K562 (cell line): Measurements from ENCODE around the gene NENF. TPM values are rescaled to one million over a fixed set of nuclear protein-coding genes. Genes with fewer than 3 reads are reported as not detected.
A peak's percentile ranks its signal among the peaks of the same experiment; 100 is the strongest.

ENCODE experiments used
- ADNP ChIP-seq: fragments of 200-800 bp; sonication (Bioruptor generic); IDR thresholded peaks from 2 replicates; pipeline ENCODE4 v1.6.1; 2016; ENCODE audit warnings: missing genetic modification characterization, missing compliant biosample characterization
- ARID2 ChIP-seq: fragments of 450-650 bp; IDR thresholded peaks from 2 replicates; pipeline ENCODE4 v1.6.1; 2017; ENCODE audit warnings: antibody characterized with exemption, mild to moderate bottlenecking
- BCLAF1 ChIP-seq, 2 experiments: fragments of 450-650 bp in 1 of 2; IDR thresholded peaks; 2 replicates each; pipeline ENCODE4 v1.6.1; 2011 to 2017; ENCODE audit warnings: low read depth in 2 of 2, antibody characterized with exemption in 1 of 2, borderline replicate concordance in 1 of 2, low read length in 1 of 2, mild to moderate bottlenecking in 1 of 2, mixed read lengths in 1 of 2; ENCODE audit not compliant: control insufficient read depth in 1 of 2
- CSDE1 ChIP-seq, 2 experiments: fragments of 450-650 bp; IDR thresholded peaks; 2 replicates each; pipeline ENCODE4 v1.6.1; 2016; ENCODE audit warnings: mild to moderate bottlenecking in 1 of 2
- CXXC5 ChIP-seq: fragments of 250-450 bp; sonication (Bioruptor Pico); IDR thresholded peaks from 2 replicates; pipeline ENCODE4 v1.8.0; 2022; ENCODE audit warnings: inconsistent platforms, mild to moderate bottlenecking, moderate library complexity
- HINFP ChIP-seq: fragments of 450-650 bp; conservative IDR thresholded peaks from 2 replicates; pipeline ENCODE4 v1.6.1; 2016; ENCODE audit warnings: missing genetic modification characterization, low read depth, mild to moderate bottlenecking, control low read depth, missing compliant biosample characterization
- MBD2 ChIP-seq: sonication (generic); IDR thresholded peaks from 2 replicates; pipeline ENCODE4 v1.6.1; 2016; ENCODE audit warnings: low read depth, borderline replicate concordance
- MCM7 ChIP-seq, 2 experiments: fragments of 450-650 bp; IDR thresholded peaks; 2 replicates each; pipeline ENCODE4 v1.6.1; 2016 to 2018
- MXD1 ChIP-seq: fragments of 250-450 bp; sonication (Bioruptor Pico); IDR thresholded peaks from 2 replicates; pipeline ENCODE4 v1.8.0; 2021; ENCODE audit warnings: borderline replicate concordance, mild to moderate bottlenecking, moderate library complexity; ENCODE audit not compliant: poor library complexity, severe bottlenecking
- POU5F1 ChIP-seq: fragments of 150-350 bp; IDR thresholded peaks from 2 replicates; pipeline ENCODE4 v1.6.1; 2014; ENCODE audit warnings: borderline replicate concordance, low read length, low read depth, mild to moderate bottlenecking; ENCODE audit not compliant: partially characterized antibody
- PTRF ChIP-seq: fragments of 450-650 bp; IDR thresholded peaks from 2 replicates; pipeline ENCODE4 v1.6.1; 2016; ENCODE audit warnings: mild to moderate bottlenecking, missing genetic modification characterization, missing compliant biosample characterization
- RHOXF2B ChIP-seq: fragments of 250-450 bp; sonication (Bioruptor Pico); conservative IDR thresholded peaks from 2 replicates; pipeline ENCODE4 v1.5.1; 2021
- SOX6 ChIP-seq: fragments of 450-650 bp; IDR thresholded peaks from 2 replicates; pipeline ENCODE4 v1.6.1; 2014; ENCODE audit warnings: mild to moderate bottlenecking
- SREBF2 ChIP-seq: sonication (generic); formaldehyde crosslinking; IDR thresholded peaks from 2 replicates; pipeline ENCODE4 v1.4.0; 2020; ENCODE audit warnings: mild to moderate bottlenecking, missing genetic modification reagents
- STAT5A ChIP-seq: IDR thresholded peaks from 2 replicates; pipeline ENCODE4 v1.6.1; 2012; ENCODE audit warnings: low read length, inconsistent platforms, borderline replicate concordance
- ZBTB9 ChIP-seq: fragments of 450-650 bp; formaldehyde crosslinking; IDR thresholded peaks from 2 replicates; pipeline ENCODE4 v1.4.0; 2020; ENCODE audit warnings: mild to moderate bottlenecking, moderate library complexity
- ZNF395 ChIP-seq: fragments of 200-800 bp; sonication (Bioruptor generic); IDR thresholded peaks from 2 replicates; pipeline ENCODE4 v1.6.1; 2017; ENCODE audit warnings: missing genetic modification characterization, missing compliant biosample characterization
- ZNF766 ChIP-seq: fragments of 200-800 bp; sonication (Bioruptor generic); conservative IDR thresholded peaks from 2 replicates; pipeline ENCODE4 v1.6.1; 2016; ENCODE audit warnings: missing genetic modification characterization, missing compliant biosample characterization
- polyA plus RNA-seq, 8 experiments: library from polyadenylated mRNA; depleted of rRNA in 4 of 8; stranded (reverse) in 5 of 8; unstranded in 3 of 8; fragments of >200 nt; fragmentation: Nextera tagmentation in 2 of 8; fragmentation: Illumina TruSeq in 1 of 8; extraction: Ambion mirVana in 2 of 8; extraction: Trizol in 1 of 8; gene quantifications; 2 replicates each; pipeline versions ENCODE4 v1.2.1 to v1.2.3, GENCODE V29; 2011 to 2014; ENCODE audit warnings: inconsistent platforms in 1 of 8, missing spikeins in 1 of 8
- total RNA-seq, 7 experiments: library from RNA; depleted of rRNA in 6 of 7; stranded (reverse); fragments of >200 nt in 6 of 7; fragmentation: Illumina TruSeq in 2 of 7; extraction: Trizol in 2 of 7; gene quantifications; 2 replicates each; pipeline versions ENCODE4 v1.2.1 to v1.2.3, GENCODE V29; 2011 to 2021; ENCODE audit warnings: low replicate concordance in 1 of 7

Gene NENF
- total and polyA plus RNA-seq, 9 of the 15 experiments (the other 6 are each of a cell fraction or from before 2014, with no cell fraction given) = 6.1 to 100 (median 72.8) TPM

GRCh38 chr1:212430955-212431394, 1.7 kb upstream of the NENF start (continued):
- TF ChIP-seq BCLAF1 (IDR thresholded peaks at IDR 0.05; ENCODE audit: borderline replicate concordance in 1 of 2, control insufficient read depth in 1 of 2, low read depth in 2 of 2, low read length in 1 of 2) = no peak
- TF ChIP-seq SOX6 = peak; percentile 87
- peak; percentile 94 for TF ChIP-seq ZNF395
- TF ChIP-seq CSDE1 (IDR thresholded peaks at IDR 0.05) = no peak
- TF ChIP-seq RHOXF2B (CRISPR knock-in tag) = peak; percentile 77; the same call in 1 of the 2 replicates
- TF ChIP-seq MCM7 (IDR thresholded peaks at IDR 0.05) = no peak
- TF ChIP-seq STAT5A = peak; percentile 25; the same call in 1 of the 2 replicates
- TF ChIP-seq ADNP = peak; percentile 57; the same call in 1 of the 2 replicates
- no peak for TF ChIP-seq SREBF2
- no peak for TF ChIP-seq POU5F1
- peak; percentile 88 for TF ChIP-seq HINFP (tag)
- peak; percentile 37; the same call in 1 of the 2 replicates for TF ChIP-seq MBD2
- peak; percentile 93 for TF ChIP-seq PTRF (tag)
- TF ChIP-seq ARID2 = no peak
- peak; percentile 86 for TF ChIP-seq CXXC5
- peak; percentile 96 for TF ChIP-seq ZNF766 (CRISPR knock-in tag)
- TF ChIP-seq ZBTB9 (CRISPR knock-in tag) = peak; percentile 98
- TF ChIP-seq MXD1 (CRISPR knock-in tag) = peak; percentile 72
